HepG2 (cell line): ENCODE results near the gene TTBK1. TPM values are rescaled to one million over a fixed set of nuclear protein-coding genes. Genes with fewer than 3 reads are reported as not detected.

Experiments
- CC2D1A ChIP-seq: sonication (generic); formaldehyde crosslinking; IDR thresholded peaks from 2 replicates; pipeline ENCODE4 v1.8.1; 2023; ENCODE audit warnings: mild to moderate bottlenecking, missing genetic modification reagents
- CREB1 ChIP-seq, 2 experiments: fragments of 450-650 bp in 1 of 2; IDR thresholded peaks; 2 replicates each; pipeline ENCODE4 v1.6.1; 2016 to 2017; ENCODE audit warnings: control low read depth in 1 of 2, mild to moderate bottlenecking in 1 of 2, missing compliant biosample characterization in 1 of 2, missing genetic modification characterization in 1 of 2
- HOXA9 ChIP-seq: sonication (generic); formaldehyde crosslinking; IDR thresholded peaks from 2 replicates; pipeline ENCODE4 v1.8.1; 2022; ENCODE audit warnings: missing genetic modification reagents, mild to moderate bottlenecking, moderate library complexity, borderline replicate concordance
- IRX3 ChIP-seq: sonication (generic); formaldehyde crosslinking; IDR thresholded peaks from 2 replicates; pipeline ENCODE4 v1.8.1; 2023; ENCODE audit warnings: mild to moderate bottlenecking, low read depth, missing genetic modification reagents, borderline replicate concordance
- KLF11 ChIP-seq: IDR thresholded peaks from 2 replicates; pipeline ENCODE4 v1.6.1; 2016; ENCODE audit warnings: missing compliant biosample characterization
- MBD4 ChIP-seq: IDR thresholded peaks from 2 replicates; pipeline ENCODE4 v1.6.1; 2012; ENCODE audit warnings: low read length, inconsistent platforms, borderline replicate concordance
- MTF2 ChIP-seq: sonication (generic); formaldehyde crosslinking; IDR thresholded peaks from 2 replicates; pipeline ENCODE4 v1.5.0; 2020; ENCODE audit warnings: missing genetic modification reagents, borderline replicate concordance
- NFIC ChIP-seq: IDR thresholded peaks from 2 replicates; pipeline ENCODE4 v1.6.1; 2012; ENCODE audit warnings: mild to moderate bottlenecking, low read length, inconsistent platforms
- TFE3 ChIP-seq: IDR thresholded peaks from 2 replicates; pipeline ENCODE4 v1.6.1; 2016
- ZBTB3 ChIP-seq: sonication (generic); formaldehyde crosslinking; IDR thresholded peaks from 2 replicates; pipeline ENCODE4 v1.4.0; 2020; ENCODE audit warnings: low read depth, mild to moderate bottlenecking, moderate library complexity, missing genetic modification reagents, borderline replicate concordance
- ZBTB8A ChIP-seq: sonication (generic); formaldehyde crosslinking; IDR thresholded peaks from 2 replicates; pipeline ENCODE4 v1.4.0; 2020; ENCODE audit warnings: mild to moderate bottlenecking, low read depth, missing genetic modification reagents, borderline replicate concordance
- ZFX ChIP-seq: sonication (generic); formaldehyde crosslinking; IDR thresholded peaks from 2 replicates; pipeline ENCODE4 v1.4.0; 2020; ENCODE audit warnings: mild to moderate bottlenecking, low read depth, missing genetic modification reagents, moderate library complexity
- ZFY ChIP-seq: sonication (generic); formaldehyde crosslinking; IDR thresholded peaks from 2 replicates; pipeline ENCODE4 v1.4.0; 2020; ENCODE audit warnings: missing genetic modification reagents
- ZMAT3 ChIP-seq: sonication (generic); formaldehyde crosslinking; conservative IDR thresholded peaks from 2 replicates; pipeline ENCODE4 v1.7.0; 2021; ENCODE audit warnings: missing genetic modification reagents
- ZNF263 ChIP-seq: sonication (generic); formaldehyde crosslinking; IDR thresholded peaks from 2 replicates; pipeline ENCODE4 v1.4.0; 2020; ENCODE audit warnings: missing genetic modification reagents
- ZNF468 ChIP-seq: sonication (generic); formaldehyde crosslinking; IDR thresholded peaks from 2 replicates; pipeline ENCODE4 v1.8.0; 2022; ENCODE audit warnings: mild to moderate bottlenecking, moderate library complexity, missing genetic modification reagents
- ZNF563 ChIP-seq: sonication (generic); formaldehyde crosslinking; IDR thresholded peaks from 2 replicates; pipeline ENCODE4 v1.8.0; 2022; ENCODE audit warnings: mild to moderate bottlenecking, moderate library complexity, missing genetic modification reagents
- ZNF75D ChIP-seq: sonication (generic); formaldehyde crosslinking; IDR thresholded peaks from 2 replicates; pipeline ENCODE4 v1.8.1; 2023; ENCODE audit warnings: missing genetic modification reagents, mild to moderate bottlenecking, borderline replicate concordance
- ZNF83 ChIP-seq: sonication (generic); formaldehyde crosslinking; IDR thresholded peaks from 2 replicates; pipeline ENCODE4 v1.4.0; 2020; ENCODE audit warnings: missing genetic modification reagents, mild to moderate bottlenecking, borderline replicate concordance
- ZSCAN30 ChIP-seq: sonication (generic); formaldehyde crosslinking; IDR thresholded peaks from 2 replicates; pipeline ENCODE4 v1.5.0; 2020; ENCODE audit warnings: mild to moderate bottlenecking, missing genetic modification reagents
- ZZZ3 ChIP-seq: sonication (generic); formaldehyde crosslinking; IDR thresholded peaks from 2 replicates; pipeline ENCODE4 v1.4.0; 2020; ENCODE audit warnings: missing genetic modification reagents, mild to moderate bottlenecking, borderline replicate concordance
- polyA plus RNA-seq, 8 experiments: library from polyadenylated mRNA; depleted of rRNA in 3 of 8; stranded (reverse) in 7 of 8; unstranded in 1 of 8; fragments of >200 nt; fragmentation: Illumina TruSeq in 4 of 8; extraction: Trizol in 4 of 8; gene quantifications; 2 replicates each; pipeline versions ENCODE4 v1.2.1 to v1.2.3, GENCODE V29; 2011 to 2016; ENCODE audit warnings: low read depth in 4 of 8, missing spikeins in 1 of 8, mixed read lengths in 1 of 8; ENCODE audit not compliant: insufficient read depth in 1 of 8
- total RNA-seq, 5 experiments: library from RNA; depleted of rRNA; stranded (reverse); fragments of >200 nt; fragmentation: Illumina TruSeq; extraction: Trizol; gene quantifications; 2 replicates each; pipeline ENCODE4 v1.2.3, GENCODE V29; 2016; ENCODE audit warnings: low read depth in 1 of 5
- TF ChIP-seq, protein P1 (sequence below), 2 experiments: sonication (generic) in 1 of 2; formaldehyde crosslinking in 1 of 2; IDR thresholded peaks; 2 replicates each; pipeline versions ENCODE4 v1.5.1 to v1.6.1; 2011 to 2020; ENCODE audit warnings: borderline replicate concordance in 1 of 2, low read depth in 1 of 2, low read length in 1 of 2, mild to moderate bottlenecking in 1 of 2, missing genetic modification reagents in 1 of 2, moderate library complexity in 1 of 2
- TF ChIP-seq, protein P2 (sequence below): sonication (generic); formaldehyde crosslinking; IDR thresholded peaks from 2 replicates; pipeline ENCODE4 v1.4.0; 2020; ENCODE audit warnings: missing genetic modification reagents
- TF ChIP-seq, protein P3 (sequence below): IDR thresholded peaks from 2 replicates; pipeline ENCODE4 v1.6.1; 2016; ENCODE audit warnings: mild to moderate bottlenecking, missing biosample characterization, missing genetic modification reagents

Gene TTBK1
- total and polyA plus RNA-seq, 2 of the 13 experiments (the other 11 are each of a cell fraction or from before 2014, with no cell fraction given), result 0.24 to 0.33 TPM

DNA sequence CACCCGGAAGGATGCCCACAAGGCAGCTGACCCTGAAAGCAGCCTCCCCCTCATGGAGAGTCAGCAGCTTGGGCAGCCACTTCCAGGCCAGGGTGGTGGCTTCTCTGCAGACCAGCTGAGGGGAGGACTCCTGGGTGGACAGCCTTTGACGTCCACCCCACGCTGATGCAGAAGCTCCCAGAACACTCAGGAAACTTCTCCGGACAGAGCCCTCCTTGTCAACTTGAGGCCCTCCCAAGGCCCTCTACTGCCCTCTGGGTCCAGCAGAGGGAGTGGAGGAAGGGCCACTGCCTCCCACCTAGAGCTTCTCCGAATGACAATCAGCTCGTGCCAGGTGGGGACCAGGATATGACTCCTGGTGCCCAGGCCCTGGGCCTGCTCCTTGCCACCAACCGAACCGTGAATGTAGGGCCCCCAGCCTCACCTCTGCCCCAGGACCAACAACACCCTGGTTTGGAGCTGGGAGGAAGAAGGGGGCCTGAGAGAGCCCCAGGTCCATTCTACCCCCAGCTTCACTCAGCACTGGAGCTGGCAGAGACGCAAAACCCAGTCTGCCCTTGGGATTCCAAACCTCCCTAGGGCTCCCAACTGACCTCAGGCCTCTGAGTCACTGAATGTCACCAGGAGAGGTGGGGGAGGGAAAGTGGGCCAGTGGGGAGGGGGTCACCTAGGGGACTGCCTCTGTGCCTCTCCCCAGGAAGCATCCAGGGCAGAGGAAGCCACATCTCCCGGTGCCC, 43.9 kb downstream of the TTBK1 start (continued):
- TF ChIP-seq CC2D1A (CRISPR knock-in tag), result no peak
- TF ChIP-seq ZNF83 (CRISPR knock-in tag), result no peak
- TF ChIP-seq ZNF563 (CRISPR knock-in tag), result no peak
- TF ChIP-seq ZNF263, result peak; percentile 11; the same call in 1 of the 2 replicates
- TF ChIP-seq ZSCAN30 (CRISPR knock-in tag), result no peak
- no peak for TF ChIP-seq ZBTB3 (CRISPR knock-in tag)
- TF ChIP-seq, protein P1, sequence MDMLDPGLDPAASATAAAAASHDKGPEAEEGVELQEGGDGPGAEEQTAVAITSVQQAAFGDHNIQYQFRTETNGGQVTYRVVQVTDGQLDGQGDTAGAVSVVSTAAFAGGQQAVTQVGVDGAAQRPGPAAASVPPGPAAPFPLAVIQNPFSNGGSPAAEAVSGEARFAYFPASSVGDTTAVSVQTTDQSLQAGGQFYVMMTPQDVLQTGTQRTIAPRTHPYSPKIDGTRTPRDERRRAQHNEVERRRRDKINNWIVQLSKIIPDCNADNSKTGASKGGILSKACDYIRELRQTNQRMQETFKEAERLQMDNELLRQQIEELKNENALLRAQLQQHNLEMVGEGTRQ (IDR thresholded peaks at IDR 0.05; ENCODE audit: low read depth, low read length), result no peak
- TF ChIP-seq, protein P1 (CRISPR knock-in tag; IDR thresholded peaks at IDR 0.05; ENCODE audit: borderline replicate concordance), result no peak
- no peak for TF ChIP-seq MTF2 (CRISPR knock-in tag)
- no peak for TF ChIP-seq MBD4
- TF ChIP-seq HOXA9, result no peak
- no peak for TF ChIP-seq NFIC
- no peak for TF ChIP-seq TFE3 (CRISPR knock-in tag)
- TF ChIP-seq, protein P2, sequence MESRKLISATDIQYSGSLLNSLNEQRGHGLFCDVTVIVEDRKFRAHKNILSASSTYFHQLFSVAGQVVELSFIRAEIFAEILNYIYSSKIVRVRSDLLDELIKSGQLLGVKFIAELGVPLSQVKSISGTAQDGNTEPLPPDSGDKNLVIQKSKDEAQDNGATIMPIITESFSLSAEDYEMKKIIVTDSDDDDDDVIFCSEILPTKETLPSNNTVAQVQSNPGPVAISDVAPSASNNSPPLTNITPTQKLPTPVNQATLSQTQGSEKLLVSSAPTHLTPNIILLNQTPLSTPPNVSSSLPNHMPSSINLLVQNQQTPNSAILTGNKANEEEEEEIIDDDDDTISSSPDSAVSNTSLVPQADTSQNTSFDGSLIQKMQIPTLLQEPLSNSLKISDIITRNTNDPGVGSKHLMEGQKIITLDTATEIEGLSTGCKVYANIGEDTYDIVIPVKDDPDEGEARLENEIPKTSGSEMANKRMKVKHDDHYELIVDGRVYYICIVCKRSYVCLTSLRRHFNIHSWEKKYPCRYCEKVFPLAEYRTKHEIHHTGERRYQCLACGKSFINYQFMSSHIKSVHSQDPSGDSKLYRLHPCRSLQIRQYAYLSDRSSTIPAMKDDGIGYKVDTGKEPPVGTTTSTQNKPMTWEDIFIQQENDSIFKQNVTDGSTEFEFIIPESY, result no peak
- no peak for TF ChIP-seq ZNF75D (CRISPR knock-in tag)
- no peak for TF ChIP-seq ZMAT3 (CRISPR knock-in tag)
- TF ChIP-seq ZFX (CRISPR knock-in tag), result peak; percentile 39
- TF ChIP-seq CREB1 (IDR thresholded peaks at IDR 0.05), result no peak
- TF ChIP-seq CREB1 (CRISPR knock-in tag; IDR thresholded peaks at IDR 0.05), result no peak
- TF ChIP-seq IRX3 (CRISPR knock-in tag), result no peak
- TF ChIP-seq ZNF468 (CRISPR knock-in tag), result no peak
- peak; percentile 60 for TF ChIP-seq ZFY
- TF ChIP-seq ZZZ3 (CRISPR knock-in tag), result 0 out of 2 replicates have a peak, but pooled peaks have one; percentile 44
- TF ChIP-seq KLF11 (CRISPR knock-in tag), result no peak
- TF ChIP-seq, protein P3, sequence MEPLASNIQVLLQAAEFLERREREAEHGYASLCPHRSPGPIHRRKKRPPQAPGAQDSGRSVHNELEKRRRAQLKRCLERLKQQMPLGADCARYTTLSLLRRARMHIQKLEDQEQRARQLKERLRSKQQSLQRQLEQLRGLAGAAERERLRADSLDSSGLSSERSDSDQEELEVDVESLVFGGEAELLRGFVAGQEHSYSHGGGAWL (CRISPR knock-in tag), result no peak
- no peak for TF ChIP-seq ZBTB8A
